GM19099 (cell line): ENCODE measurements around the gene LOXL4.

ENCODE experiments used
- POLR2A ChIP-seq: IDR thresholded peaks from 3 replicates; pipeline ENCODE4 v1.6.1; 2011; ENCODE audit warnings: low read depth; ENCODE audit not compliant: insufficient read length; ENCODE audit errors: extremely low read depth

The LOXL4 gene

DNA sequence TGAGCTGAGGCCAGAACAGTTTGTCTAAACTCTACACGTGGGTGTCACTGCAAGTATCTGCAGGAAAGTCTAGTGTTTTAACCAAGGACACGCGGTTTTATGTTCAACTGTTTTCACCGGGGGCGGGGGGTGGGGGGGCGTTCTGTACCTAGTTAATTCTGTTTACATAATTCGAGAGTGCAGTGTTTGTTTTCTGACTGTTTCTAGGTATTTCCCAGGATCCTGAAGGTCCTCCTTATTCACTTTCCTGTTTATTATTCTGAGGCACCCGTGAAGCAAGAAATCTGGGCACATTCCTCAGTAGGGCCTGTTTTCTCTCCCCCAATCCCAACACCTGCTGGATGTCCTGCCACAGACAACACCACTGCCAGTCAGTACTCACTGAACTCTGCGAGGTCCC, 7.6 kb downstream of the LOXL4 start:
- TF ChIP-seq POLR2A: no peak

DNA sequence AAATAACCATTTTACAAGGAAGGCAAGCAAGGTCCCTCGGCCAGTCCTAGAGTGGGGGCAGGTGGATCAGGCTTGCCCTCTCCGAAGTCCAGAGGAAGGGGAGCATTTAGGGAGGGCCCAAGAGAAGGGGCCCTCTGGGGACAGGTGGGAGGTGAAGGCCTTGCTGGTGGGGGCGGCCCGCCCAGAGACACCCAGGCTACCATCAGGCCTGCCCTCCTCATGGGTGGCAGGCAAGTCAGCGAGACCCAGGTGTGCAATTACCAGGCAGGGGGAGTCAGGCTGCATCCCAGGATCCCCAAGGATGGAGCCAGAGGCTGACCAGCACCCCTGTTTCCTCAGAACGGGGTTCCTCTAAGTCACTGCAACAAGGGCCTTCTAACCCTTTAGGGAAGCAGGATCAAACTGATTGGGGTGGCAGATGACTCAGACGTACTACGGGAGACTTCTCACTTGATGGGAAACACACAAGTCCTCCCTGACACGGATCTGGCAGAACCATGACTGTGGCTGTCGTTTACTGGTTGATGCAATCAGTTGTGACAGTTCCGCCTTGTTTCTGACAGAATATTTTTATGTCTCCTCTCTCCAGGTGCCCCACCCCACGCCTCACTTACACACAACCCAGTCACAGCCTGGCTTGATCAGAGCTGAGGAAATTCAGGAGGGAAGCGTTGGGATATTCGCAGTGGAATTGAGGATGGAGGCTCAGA, 8.2 kb downstream of the LOXL4 start:
- TF ChIP-seq POLR2A: no peak

DNA sequence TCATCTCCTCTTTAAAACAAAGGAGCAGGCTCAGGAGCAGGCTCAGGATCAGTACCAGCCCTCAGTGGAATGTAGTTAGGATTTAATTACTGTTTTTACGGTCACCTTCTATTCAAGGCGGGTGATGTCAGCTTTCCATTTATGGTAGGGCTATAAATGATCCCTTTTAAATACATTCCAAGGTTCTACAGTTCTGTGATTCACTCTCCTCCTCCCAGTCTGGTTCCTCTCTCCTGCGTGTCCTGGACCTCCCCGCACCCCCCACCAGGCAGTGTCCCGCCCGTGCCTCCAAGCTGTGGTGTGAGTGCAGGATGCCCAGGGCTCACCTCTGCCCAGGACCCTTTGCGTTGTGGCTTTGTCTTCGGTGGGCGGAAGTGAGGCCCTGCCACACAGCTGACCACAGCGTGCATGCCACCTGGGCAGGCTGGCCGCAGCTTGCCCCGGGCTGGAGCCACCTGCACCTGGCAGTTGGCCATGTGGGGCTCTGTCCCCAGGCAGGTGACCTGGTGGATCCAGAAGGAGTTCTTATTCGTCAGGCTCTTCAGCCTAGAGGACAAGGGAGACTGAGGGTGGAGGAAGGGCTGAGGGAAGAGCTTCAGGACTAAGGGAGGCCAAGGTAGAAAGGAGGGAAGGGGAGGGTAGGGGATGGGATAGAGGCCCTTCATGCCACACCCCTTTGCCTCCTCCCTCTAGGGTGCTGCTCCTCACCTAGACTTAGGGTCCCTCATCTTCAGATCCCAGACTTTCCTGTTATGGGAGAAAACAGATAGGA, 9.1 kb downstream of the LOXL4 start:
- no peak for TF ChIP-seq POLR2A

DNA sequence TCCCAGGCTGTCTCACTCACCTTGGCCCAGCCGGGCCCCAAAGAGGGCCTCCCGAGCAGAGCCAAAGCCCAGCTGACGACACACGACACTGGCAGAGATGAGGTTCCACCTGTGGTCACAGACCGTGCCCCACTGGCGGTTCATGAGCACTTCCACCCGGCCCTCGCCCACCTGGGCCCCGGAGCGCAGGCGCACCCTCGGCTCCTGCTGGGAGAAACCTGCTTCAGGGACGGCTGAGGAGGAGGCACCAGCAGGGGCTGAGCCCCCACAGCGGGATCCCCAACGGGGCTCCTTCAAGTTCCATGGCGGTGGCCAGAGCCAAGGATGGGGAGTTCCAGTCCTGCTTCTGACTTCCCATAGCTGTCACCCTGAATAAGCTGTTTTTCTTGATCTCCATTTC, 10.0 kb downstream of the LOXL4 start:
- no peak for TF ChIP-seq POLR2A

DNA sequence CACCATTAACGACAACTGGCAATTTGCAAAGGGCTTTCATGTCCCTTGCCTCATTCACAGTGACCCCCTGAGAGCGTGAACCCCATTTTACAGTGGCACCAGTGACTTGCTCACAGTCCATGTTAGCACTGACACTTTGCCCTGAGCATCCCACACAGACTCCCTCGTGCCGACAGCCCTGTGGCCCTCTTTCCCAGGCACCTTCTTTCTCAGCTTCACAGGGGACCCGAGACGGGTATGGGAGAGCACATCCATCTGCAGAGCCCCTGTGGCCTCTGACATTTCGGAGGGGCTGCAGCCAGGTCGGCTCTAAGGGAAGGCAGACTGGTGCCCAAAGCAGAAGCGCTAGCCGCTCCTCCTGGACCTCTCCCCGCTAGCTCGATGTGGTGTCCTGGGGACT, 10.8 kb downstream of the LOXL4 start:
- no peak for TF ChIP-seq POLR2A

DNA sequence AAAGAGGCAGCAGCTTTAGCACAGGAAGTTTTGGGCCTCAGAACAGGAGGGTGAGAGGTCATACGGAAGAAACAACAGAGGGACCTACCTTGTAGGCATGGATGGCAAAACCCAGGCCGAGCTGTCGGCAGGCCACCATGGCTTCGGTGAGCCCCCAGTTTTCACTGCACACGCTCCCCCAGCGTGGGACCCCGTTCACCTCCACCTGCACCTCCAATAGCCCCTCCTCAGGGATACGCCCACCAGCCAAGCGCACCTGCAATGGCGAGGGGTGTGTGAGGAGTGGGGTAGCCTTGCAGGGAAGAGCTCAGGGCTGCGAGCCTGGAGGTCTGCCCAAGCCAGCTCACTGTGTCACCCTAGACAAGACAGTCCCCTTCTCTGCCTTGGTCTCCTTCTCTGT, 11.3 kb downstream of the LOXL4 start:
- no peak for TF ChIP-seq POLR2A

DNA sequence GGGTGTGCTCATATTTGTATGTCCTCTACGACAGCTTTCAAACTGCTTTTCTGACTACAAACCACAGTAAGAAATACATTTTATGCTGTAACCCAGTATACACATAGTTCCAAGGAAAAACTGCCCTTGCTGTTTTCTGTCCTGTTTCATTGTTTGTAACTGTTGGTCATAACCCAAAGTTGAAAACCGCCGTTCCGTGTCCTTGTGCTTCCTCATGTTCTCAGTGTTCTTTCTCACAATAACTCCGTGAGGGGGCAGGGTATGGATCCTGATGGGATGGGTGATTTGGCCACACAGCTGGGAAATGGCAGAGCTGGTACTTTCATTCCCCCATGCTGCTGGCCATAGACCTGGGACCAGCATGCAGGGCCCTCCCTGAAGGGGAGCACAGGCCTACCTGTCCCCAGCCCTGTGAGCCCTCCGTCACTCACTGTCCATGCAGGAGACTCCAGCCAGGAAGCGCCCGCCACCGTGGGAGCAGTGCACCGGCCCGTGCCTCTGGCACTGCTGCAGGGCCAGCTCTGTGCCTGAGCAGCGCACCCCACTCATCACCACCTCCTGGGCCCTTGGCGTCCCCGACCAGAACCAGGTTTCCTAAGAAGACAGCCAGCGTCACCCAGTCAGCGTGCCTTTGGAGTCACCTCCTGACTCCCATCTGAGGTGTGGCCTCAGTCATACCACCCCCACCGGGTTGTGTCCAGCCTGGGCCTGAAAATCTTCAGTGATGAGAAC, 12.7 kb downstream of the LOXL4 start:
- TF ChIP-seq POLR2A: no peak

DNA sequence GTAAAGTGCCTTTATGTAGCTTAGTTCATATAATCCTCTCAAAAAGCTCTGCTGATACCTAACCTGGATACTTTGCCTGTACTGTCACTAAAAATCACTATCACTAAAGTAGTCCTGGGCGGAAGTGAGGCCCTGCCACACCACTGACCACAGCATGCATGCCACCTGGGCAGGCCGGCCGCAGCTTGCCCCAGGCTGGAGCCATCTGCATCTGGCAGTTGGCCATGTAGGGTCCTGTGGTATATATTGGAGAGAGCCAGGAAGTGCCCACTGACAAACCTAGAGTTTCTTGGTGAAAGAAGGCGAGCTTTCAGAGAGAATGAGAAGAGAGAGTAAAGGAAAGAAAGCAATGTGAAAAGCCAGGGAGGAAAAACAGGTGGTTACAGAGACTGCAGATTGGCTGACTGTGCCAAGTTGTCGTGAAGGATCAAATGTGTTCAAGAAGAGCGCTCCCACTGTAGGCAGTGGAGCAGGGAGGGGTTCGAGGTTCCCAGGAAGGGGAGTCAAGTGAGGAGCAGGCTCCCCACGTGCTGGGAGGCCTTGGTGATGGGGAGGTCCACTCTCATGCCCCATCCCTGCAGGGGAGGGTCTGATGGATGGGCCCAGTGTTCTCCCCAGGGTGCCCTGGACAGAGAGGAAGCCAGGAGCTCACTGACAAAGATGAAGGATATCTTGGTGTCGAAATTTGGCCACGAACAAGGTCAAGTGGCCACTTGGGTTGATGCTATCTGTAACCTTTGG, 13.6 kb downstream of the LOXL4 start:
- no peak for TF ChIP-seq POLR2A

DNA sequence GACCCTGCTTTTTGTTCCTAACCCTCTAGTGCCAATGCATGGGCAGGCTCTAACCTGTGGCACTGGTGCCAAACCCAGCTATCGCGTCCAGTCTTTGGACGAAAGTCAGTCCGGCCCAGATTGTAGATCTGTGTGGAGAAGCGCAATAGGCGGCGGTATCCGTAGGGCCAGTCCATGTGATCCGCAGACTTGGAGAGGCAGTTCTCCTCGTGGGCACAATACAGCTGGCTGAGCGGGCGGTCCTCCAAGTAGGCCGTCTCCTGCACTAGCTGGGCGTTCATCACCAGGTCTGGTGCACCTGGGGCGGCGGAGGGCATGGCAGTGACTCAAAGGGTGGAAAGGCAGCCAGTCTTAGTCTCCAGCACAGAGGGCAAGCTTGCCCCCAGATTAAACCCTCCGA, 14.5 kb downstream of the LOXL4 start:
- TF ChIP-seq POLR2A: no peak

DNA sequence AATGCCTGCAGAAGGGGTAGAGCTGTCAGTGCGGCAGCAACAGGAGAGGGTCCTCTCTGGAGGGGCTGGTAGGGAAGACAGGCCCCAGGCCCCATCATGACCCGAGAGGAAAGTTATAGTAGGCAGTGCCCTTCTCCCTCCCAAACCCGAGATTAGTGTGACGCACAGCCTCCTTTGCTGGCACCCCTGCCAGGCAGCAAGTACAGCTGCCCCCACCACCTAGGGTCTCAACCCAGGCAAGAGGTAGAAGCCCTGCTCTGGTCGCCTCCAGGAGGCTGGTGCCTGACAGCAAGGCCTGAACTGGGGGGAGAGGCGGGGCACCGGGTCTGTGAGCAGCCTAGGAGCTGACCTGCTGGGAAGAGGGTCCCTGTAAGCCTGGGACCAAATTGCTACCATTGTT, 15.5 kb downstream of the LOXL4 start:
- no peak for TF ChIP-seq POLR2A

DNA sequence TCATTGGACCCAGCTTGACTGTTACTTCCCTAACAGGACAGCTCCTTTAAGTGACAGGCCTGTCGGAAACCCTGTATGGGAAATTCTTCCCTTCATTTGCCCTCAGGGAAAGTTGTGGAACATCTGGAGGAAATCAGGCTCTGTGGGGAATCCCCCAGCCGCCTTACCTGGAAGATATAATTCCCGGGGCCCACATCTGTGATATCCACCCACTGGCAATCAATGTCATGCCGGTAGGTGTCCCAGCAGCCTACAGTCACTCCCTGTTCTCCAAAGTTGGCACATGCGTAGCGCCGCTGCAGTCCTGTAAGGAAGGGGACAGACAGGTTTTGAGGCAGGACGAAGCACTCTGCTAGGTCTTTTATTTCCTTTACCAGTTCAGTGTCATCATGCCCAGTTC, 16.6 kb downstream of the LOXL4 start:
- no peak for TF ChIP-seq POLR2A

DNA sequence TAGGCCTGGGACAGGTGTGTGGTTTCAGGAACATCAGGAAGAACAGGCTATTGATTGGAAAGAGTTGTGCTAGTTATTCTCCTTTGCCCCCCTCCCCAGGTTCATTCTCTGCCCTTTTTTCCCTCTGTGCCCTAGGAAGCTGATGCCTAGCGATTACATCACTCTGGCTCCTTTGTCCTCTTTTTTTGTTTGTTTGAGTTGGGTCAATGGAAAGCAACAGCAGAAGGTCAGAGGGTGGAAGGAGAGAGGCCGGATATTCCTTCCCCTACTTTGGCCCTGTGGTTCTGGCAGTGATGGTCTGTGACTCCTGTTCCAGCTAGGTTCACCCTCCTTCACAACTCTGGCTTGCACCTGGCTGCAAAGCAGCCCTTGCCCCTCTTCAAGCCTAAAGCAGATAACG, 18.9 kb downstream of the LOXL4 start:
- TF ChIP-seq POLR2A: no peak

DNA sequence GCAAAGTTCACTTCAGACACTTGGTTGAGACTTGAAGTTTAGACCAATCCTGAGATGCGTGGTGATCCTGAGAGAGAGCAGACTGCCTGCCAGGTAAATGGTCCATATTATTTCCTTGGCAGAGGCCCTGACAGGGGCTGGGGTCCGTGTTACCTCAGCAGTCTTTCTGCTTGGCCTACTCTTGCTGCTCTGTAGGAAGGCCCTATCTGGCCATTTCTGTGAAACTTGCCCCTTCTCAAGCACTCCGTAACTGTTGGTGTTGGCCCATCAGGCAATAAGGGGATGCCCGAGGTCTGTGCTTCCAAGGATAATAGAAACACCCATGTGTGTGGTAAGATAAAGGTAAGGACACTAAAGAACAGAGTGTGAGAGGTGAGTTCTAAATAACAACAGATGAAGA, 20.0 kb downstream of the LOXL4 start:
- TF ChIP-seq POLR2A: no peak

DNA sequence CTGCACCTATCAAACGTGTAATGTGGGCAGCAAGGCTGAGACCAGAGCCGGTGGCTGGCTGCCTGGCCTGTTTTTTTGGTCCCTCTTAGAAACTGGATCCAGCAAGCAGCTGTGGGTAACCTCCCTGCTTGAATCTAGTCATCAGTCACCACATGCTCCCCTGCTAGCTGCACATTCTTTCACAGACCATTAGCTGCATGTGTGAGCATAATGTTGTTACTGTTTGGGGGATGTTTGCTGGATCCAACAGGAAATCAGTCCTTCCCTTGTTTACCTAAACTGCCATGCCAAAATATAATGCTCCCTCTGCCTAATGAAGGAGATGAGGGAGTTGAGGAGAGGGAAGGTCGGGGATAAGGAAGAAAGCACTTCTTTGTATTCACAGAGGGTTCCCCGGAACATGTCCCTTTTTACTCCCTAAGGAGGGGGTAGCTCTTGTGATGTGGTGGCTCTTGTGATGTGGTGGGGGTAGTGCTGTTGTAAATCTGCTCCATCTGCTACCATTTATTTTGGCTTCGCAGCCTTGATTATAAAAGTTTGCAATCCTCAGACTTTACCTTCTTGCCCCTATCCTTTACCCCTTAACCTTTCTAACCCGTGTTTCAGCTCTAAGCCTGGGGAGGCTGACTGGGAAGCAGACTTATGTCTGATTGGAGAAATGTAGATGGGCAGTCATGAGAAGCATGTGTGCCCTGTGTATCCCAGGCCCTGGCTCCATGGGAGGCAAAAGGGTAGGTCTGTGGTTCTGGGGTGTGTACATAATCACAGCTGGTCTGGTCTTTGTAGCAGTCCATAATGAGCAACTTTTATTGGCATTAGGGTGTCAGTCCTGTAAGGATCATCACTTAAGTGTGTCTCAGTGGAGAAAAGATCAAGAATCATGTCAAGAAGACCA, 20.8 kb downstream of the LOXL4 start:
- TF ChIP-seq POLR2A: no peak
